HG03025 (cell line): ENCODE data around the gene GRIK4.

ENCODE experiments used
- ATAC-seq: cut with Tn5 transposase; IDR thresholded peaks from one replicate; pipeline ENCODE4 v1.9.1; 2021; ENCODE audit warnings: mild to moderate bottlenecking, moderate library complexity; ENCODE audit not compliant: unreplicated experiment, low FRiP score

The GRIK4 gene

DNA sequence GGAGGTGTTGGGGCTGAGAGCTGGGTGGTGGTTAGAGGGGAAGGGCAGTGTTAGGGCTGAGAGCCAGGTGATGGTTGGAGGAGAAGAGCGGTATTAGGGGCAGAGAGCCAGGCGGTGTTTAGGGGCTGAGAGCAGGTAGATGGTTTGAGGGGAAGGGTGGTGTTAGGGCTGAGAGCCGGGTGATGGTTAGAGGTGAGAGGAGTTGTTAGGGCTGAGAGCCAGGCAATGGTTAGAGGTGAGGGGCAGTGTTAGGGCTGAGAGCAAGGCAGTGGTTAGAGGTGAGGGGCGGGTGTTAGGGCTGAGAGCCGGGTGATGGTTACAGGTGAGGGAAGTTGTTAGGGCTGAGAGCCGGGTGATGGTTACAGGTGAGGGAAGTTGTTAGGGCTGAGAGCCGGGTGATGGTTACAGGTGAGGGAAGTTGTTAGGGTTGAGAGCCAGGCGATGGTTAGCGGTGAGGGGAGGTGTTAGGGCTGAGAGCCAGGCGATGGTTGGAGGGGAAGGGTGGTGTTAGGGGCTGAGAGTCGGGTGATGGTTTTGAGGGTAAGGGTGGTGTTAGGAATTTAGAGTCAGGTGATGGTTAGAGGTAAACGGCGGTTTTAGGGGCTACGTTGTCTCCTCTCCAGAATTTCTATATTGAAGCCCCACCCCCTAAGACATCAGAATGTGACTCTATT lies 282.4 kb downstream of the GRIK4 start:
- ATAC-seq: no peak

DNA sequence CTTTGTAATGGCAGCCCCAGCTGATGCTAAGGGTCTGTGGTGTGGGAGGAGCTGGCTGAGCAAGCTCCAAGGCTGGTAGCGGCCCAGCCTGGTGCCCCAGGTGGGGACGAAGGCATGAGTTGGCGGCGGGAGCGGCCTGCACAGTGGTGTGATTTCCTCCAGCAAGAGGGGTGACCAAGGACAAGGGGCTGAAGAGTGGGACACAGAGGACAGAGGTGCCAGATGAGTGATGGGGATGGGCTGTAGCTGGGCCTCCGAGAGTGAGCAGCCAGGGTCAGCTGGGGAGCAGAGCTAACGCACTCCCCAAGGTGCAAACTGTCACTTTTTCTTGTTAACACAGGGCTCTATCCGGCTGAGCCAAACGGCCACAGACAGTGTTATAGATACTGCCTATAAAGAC lies 283.2 kb downstream of the GRIK4 start:
- no peak for ATAC-seq

DNA sequence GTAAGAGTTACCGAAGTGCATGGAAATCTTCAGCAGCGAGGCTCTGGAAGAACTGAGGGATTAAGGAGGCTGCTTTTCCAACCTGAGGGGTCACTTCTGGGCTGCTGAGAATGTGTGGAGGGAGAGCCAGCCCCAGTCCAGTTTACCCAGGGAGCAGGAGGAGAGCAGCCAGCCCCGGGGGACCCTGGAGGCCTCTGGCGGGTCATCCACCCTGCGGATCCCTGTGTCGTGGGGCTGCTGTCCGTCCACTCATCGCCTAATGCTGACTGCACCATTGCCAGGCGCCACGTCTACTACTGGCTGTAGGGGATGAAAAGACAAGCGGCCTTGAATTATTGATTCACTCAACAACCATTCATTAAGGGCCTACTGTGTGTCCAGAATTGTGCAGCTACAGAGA lies 283.6 kb downstream of the GRIK4 start:
- ATAC-seq: no peak

DNA sequence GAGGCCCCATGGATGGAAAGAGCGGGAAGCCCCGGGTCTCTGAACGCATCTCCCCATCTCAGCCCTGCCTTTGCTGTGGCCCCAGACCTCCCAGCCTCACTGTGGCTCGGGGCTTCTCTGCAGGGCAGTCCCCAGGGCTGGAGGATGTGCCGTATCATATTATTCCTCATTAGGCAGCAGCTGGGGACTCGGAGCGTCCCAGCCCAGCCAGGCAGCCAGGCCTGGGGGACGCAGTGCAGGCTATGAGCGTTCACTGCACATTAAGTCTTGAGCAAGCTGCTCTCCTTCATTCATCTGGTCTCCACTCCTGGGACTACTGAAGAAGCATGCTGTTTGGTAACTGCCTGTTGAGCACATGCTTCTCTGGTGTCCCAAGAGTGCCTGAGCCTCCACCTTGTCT lies 285.6 kb downstream of the GRIK4 start:
- ATAC-seq: no peak

DNA sequence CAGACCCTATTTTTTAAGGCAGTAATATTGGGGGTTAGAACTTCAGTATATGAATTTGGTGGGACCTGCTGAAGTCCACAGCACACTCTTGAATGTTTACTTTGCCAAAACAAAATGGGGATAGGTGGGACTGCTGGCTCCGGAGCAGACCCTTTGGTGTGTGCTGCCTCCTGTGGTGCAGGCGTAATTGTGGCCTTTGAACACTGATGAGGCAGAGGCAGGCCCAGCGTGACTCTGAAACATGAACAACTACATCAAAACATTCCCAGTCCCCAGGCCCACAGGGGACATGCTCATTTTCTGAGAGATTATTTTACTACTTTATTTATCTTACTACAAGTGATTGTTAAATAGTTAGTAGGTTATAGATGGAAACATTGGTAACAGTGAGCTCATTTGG lies 287.3 kb downstream of the GRIK4 start:
- no peak for ATAC-seq

DNA sequence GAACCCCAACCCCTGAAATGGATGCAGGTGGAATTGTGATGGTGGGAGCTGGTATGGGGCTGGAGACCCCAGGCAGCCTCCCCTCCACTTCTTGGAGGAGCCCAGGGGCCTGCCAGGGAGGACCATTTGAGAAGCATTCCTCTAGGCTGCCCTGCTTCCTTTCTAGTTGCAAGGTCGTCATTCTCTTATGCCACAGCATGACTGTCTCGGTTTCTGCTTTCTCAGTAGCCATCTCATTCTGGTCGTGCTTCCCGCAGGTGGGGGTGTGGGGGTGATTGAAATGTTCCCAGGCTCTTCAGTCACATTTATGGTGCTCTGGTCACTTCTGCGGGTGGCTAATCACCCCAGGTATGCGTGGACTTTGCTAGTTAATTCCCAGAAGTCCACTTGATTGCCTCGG lies 288.7 kb downstream of the GRIK4 start:
- no peak for ATAC-seq

DNA sequence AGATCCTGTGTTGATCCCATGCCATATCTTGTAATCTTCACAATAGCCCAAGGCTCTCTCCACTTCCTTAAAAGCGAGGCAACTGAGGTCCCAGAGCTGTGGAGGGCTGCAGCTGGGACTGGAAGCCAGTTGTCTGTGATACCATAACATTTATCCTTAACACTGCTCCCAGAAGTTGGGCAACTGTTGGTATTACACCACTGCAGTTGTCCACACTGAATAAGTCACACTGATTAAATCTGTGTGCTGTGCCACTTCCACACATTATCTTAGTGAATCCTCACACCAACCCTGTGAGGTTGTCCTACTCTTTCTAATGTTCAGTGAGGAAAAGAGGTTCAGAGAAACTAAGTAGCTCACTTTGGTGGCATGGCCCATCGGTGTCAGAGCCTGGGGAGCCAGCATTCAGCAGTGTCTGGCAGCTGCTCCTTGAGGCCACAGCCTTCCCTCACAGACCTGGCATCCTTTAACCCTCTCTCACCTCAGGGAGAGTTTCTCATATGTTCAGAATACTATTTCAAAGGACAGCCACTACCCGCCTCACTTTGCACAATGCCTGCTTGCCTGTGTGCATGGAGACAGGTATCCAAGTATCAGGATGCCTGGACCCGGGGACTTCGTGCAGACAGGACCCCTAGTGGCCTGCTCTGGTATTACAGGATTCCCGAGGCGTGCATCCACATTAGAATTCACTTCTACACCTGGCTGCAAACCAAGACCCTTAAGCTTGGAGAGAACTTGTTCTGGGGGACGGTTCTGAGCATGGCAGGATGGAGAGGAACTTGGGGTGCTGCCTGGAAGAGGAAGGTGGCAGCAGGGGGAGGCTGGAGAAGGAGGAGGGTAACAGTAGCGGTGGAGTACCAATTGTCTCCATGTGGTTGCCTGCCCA lies 290.5 kb downstream of the GRIK4 start:
- no peak for ATAC-seq

DNA sequence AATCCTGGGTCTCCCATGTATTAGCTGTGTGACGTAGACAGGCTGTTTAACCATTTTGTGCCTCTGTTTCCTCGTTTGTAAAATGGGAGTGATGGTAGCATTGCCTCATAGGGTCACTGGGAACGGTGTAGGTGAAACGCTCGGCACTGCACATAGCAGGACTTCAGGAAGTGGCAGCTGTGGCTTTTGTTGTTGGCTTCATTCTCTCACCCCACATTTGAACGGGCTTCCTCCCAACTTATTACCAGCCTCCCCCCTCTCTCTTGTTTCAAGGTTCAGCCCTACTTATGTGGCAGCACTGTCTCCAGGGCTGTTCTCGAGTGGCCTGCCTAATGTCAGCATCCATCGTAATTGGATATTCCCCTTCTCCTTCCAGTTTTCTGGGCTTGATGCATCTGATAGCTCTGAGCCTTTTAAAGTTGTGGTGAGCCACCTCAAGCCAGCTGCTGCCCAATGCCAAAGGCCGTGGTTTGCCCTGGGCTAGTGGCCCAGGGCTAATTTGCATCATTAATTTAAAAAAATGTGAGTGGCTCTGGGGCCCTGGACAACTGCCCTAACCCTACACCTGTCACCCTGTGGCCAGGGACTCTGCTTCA lies 294.5 kb downstream of the GRIK4 start:
- ATAC-seq: no peak

DNA sequence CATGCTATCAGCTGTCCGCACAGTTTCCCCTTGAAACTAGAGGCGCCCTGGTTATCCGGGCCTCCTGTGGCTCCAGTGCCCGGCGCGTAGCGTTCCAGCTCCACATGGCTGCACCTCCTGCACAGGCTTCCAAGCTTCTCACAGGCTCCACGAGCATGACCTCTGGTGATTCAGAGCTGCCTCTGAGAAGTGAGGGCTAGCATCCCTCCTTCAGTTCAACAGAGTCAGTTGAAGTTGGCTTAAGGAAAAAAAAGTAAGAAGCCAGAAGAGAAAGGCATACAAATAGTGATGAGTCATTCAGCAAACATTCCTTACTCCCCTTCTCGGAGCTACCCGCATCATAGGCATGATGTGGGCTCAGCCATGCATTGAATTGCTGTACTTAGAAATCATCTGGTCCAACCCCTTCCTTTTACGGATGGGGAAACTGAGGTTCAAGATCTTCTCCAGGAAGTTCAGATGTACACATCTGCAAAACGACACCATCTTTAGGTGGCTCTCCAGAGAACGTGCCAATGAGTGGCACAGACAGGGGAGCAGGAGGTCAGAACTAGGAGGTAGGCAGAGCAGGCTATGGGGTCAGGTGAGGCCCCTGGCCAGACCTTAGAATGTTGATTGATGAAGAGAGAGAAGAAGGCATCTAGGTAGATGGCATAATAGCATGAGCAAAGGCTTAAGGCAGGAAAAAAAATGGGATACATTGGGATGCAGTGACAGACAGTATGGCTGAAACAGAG lies 296.0 kb downstream of the GRIK4 start:
- ATAC-seq: no peak

DNA sequence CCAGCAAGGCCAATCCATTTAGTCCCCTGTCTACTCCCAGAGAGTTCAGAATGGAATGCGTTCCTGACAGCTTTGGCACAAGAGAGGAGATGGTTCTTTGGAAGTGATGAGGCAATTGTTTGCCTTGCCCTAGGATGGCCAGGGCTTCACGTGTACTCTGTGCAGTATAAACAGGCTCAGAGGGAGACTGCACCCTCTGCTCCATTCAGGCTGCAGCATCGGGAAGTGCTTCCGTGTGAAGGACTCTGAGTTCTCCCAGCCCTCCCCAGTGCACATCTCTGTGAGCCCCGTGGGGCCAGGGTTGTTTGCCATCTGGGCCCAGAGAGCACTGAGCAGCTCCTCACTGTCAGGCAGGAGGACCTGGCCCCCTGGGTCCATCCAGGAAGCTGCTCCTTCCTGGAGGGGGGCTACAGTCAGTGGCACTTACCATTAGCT lies 297.1 kb downstream of the GRIK4 start:
- ATAC-seq: no peak

DNA sequence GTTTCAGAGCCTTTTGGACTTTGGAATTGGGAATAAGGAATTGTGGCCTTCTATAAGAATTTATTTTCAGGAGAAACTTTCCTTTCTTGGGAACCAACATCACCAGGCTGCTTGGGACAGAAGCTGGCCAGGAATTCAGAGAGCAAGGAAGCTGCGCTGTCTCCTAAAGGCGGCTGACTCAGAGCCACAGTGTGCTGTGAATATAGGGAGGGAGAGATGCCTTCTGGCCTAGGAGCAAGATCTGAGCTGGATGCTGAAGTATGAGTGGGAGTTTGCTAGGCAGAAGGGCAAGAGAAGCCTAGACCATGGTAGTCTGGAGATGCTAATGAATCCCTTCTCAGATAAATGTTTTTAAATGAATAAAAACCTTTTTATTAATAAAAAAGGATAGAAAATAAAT lies 298.7 kb downstream of the GRIK4 start:
- no peak for ATAC-seq

DNA sequence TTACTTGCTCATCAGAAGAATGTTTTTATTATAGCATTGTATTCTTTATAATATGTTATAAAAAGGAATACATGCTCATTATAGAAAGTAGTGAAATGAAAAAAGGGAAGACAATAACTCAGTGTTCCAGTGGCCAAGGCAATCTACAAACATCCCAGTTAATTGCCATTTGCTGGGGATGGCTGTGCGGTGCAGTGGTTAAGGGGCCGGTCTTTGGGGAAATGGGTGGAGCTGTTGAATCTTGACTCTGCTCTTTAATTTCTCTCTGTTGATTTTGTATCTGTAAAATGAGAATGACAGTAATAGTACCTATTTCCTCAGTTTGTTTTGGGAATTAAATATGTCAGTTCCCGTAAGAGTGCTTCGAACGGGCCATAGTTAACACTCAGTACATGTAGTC lies 299.7 kb downstream of the GRIK4 start:
- ATAC-seq: no peak

DNA sequence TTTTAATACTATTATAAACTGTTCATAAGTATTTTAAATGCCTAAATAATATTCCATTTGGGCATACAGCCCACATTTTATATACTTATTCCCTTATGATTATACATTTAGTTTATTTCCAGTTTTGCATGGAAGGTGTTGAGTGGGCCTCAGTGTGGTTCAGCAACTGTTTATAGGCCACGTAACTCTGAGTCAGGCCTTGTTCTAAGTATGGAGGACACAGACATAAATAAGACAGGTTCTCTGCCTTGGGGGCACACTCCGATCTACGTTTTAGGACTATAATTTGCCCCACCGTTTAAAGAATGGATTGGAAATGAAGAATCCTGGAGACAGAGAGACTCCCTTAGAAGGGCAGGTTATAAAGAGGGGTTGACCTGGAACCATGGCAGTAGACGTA lies 300.2 kb downstream of the GRIK4 start:
- ATAC-seq: no peak

DNA sequence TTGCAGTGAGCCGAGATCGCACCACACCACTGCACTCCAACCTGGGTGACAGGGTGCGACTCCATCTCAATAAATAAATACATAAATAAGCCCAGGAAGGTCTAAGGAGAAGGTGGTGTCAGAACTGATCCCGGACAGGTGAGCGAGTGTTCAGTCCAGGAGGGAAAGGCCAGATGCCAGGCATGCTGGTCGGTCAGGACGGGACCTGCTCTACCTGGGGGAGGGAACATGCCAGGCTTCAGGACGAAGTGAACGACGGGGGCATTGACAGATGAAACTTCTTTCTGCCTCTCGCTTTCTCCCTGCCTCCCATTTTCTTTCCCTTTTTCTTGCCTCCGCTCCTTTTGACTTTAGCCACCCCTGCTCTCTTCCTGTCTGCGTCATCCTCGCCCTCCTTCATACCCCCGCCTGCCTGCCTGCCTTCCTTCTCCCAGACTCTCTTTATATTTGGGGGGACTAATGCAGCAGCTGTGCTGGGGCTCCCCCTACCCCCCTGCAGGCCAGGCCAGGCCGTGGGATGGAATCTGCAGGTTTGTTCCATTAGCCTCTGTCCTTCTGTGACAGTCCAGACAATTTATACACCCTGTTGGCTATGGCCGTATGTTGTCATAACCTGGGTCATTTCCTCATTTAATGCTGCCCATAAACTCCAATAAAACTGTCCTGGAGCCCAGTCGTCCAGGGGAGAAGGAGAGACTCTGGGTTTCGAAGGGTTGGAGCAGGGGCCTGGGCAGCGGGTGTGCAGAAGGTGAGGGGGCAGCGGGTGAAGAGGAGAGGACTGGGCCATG lies 303.2 kb downstream of the GRIK4 start:
- ATAC-seq: no peak

DNA sequence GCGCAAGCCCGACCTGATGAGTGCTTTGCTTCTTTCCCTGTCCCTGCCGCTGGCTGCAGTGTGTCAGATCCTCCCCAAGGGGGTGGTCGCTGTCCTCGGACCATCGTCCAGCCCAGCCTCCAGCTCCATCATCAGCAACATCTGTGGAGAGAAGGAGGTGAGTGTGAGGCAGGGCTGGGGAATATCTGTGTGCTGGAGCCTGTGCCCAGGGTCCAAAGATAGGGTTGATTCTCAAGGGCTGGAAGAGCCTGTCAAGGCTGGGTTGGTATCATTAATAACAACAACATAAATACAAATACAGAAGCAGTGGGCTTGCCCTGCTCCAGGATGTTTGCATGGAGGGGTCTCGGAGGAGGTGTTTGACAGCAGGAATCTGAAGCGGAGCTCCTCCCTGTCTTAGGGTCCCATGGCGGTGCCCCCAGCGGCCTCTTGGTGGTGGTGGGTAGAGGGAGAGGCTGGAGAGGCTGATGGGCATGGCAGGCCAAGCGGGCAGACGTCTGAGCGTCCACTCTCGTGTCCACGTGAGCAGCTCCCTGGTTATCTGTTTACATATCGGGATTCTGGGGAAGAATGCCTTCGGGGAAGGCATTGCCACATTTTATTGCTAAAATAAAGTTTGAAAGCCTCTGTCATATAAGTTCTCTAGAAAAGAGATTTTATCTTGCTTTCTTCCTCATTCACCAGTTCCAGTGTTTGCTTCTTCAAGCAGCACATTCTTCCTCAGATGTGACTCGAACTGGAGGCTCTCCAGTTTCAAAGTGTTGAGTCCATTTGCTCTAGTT lies 304.0 kb downstream of the GRIK4 start:
- no peak for ATAC-seq

DNA sequence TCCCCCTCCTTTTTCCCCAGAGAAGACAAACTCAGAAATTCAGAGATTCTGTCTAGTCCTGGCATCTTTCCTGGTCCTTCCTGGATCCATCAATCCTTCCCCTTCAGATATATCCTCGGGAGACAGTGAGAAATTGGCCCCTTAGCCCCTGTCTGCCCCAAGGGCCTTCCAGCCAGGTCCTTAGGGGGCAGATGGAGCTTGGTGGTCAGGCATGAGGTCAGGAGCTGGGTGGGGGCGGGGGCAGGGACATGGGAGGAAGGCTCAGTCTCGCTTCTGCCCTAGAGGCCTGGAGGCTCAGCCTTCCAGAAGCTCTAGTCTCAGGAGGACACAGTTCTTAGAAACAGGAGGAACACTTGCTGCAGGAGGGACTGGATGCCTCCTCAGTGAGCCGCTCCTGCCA lies 304.6 kb downstream of the GRIK4 start:
- ATAC-seq: no peak

DNA sequence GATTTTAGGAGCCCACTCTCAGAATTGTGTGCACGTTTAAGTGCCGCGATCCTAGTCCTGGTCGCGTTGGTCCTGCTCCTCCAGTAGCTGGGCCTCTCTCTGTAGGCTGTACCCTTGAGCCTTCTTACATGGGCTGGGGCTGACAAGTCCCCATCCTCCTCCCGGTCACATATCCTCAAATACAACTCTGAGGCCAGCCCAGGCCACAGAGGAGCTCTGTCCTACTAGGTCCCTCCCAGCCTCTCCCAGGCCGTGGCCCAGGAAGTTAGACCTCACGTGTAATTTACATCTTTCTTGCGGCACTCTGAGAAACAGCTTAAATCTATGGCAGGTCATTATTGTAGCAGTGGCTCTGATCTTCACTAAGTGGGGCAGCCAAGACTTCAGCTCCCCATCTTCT lies 305.2 kb downstream of the GRIK4 start:
- ATAC-seq: no peak

DNA sequence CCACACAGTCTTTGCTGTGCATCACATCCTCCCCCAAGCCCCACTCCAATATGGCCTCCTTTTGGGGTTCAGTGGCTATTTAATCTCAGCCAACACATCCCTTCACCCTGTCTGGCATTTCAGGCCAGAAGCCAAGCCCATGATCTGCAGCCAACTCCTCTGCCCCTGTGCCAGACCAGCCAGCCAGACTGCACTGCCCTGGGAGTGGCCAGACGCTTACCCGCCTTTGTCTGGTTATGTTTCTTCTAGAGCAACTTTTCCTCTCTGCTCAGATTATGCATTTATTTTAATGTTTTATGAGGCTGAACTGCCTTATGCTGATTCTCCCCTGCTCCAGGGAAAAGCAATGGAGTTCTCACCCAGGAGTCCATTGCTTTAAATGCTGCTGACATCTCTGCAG lies 305.6 kb downstream of the GRIK4 start:
- ATAC-seq: no peak

DNA sequence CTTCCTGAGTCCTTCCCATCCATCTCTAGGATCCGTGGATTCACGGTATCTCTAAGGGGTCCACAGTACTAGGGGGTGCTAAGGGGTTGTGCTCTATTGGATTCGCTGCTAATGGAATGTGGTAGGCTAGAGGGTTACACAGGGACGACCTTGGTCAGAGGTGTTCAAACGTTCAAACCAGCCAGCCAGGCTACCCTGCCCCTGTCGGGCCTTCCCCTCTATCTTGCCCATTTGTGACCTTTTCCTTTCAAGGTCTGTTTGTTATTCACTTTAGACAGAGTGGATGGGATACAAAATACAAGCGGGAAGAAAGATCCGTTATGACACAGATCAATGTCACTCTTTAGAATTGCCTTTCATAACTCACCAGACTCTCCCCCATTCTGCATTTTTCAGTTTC lies 306.5 kb downstream of the GRIK4 start:
- no peak for ATAC-seq
